Upper lobe of left lung (tissue), 6 donors: ENCODE data around the gene SIK2. TPM values are rescaled to one million over a fixed set of nuclear protein-coding genes. Genes with fewer than 3 reads are reported as not detected.

Experiments used
- ATAC-seq, 2 donors: fragments of 200-7000 bp; cut with Tn5 transposase; one replicate each; pipeline ENCODE4 v1.9.1; 2022; ENCODE audit warnings: mild to moderate bottlenecking in 2 of 2, moderate library complexity in 2 of 2; ENCODE audit not compliant: low FRiP score in 2 of 2
- DNase-seq, 2 donors: peaks; one replicate each; pipeline ENCODE4 v3.0.0-alpha.2; 2019 to 2020
- H3K27ac ChIP-seq, 4 donors: fragments of 200-600 bp; sonication (generic); one replicate each; pipeline ENCODE4 v1.5.1; 2016 to 2019
- H3K27me3 ChIP-seq, 4 donors: fragments of 200-600 bp; sonication (generic); one replicate each; pipeline ENCODE4 v1.5.1; 2017 to 2019
- H3K36me3 ChIP-seq, 4 donors: fragments of 200-600 bp; sonication (generic); one replicate each; pipeline ENCODE4 v1.5.1; 2016 to 2019
- H3K4me1 ChIP-seq, 4 donors: fragments of 200-600 bp; sonication (generic); one replicate each; pipeline ENCODE4 v1.5.1; 2018 to 2019
- H3K4me3 ChIP-seq, 4 donors: fragments of 200-600 bp; sonication (generic); one replicate each; pipeline ENCODE4 v1.5.1; 2017 to 2019; ENCODE audit warnings: mild to moderate bottlenecking in 2 of 4, moderate library complexity in 1 of 4
- H3K9me3 ChIP-seq, 4 donors: fragments of 200-600 bp; sonication (generic); one replicate each; pipeline ENCODE4 v1.5.1; 2018 to 2019
- EP300 ChIP-seq, 4 donors: sonication (generic); formaldehyde crosslinking; IDR thresholded peaks; one replicate each; pipeline ENCODE4 v1.5.1; 2017; ENCODE audit warnings: antibody characterized with exemption in 4 of 4, control low read depth in 2 of 4
- POLR2A ChIP-seq, 4 donors: fragments of 450-650 bp; IDR thresholded peaks; one replicate each; pipeline ENCODE4 v1.5.1; 2016 to 2017; ENCODE audit warnings: antibody characterized with exemption in 4 of 4, mild to moderate bottlenecking in 2 of 4
- POLR2AphosphoS5 ChIP-seq, 2 donors: sonication (generic); formaldehyde crosslinking; IDR thresholded peaks; one replicate each; pipeline ENCODE4 v1.5.1; 2017; ENCODE audit warnings: antibody characterized with exemption in 2 of 2
- WGBS, 2 donors: methylation state at CpG; one replicate each; pipeline ENCODE4 v1.1.5; 2017 to 2018; 5-methylcytosine and 5-hydroxymethylcytosine counted together
- total RNA-seq, 6 donors: library from RNA; depleted of rRNA in 4 of 6; stranded (reverse); fragments of >200 nt in 4 of 6; gene quantifications; one replicate each; pipeline versions ENCODE4 v1.1.0 to v1.2.1, GENCODE V29; 2016 to 2021
- TF ChIP-seq, protein P1 (sequence below), 6 experiments: fragments of 450-650 bp in 4 of 6; fragments of 200-600 bp in 2 of 6; sonication (generic) in 2 of 6; IDR thresholded peaks; one replicate each; pipeline ENCODE4 v1.5.1; 2016 to 2019; ENCODE audit warnings: antibody characterized with exemption in 6 of 6
- donor health status: DM: no; HTN: no; CAD: no; lungs with moderate emphysema.
- donor health status: DM: no; HTN: yes; CAD: no; lungs with severe emphysema.

SIK2 gene
- total RNA-seq, 6 donors from 2014 or later, result 23.0 to 35.9 (median 27.6) TPM

DNA sequence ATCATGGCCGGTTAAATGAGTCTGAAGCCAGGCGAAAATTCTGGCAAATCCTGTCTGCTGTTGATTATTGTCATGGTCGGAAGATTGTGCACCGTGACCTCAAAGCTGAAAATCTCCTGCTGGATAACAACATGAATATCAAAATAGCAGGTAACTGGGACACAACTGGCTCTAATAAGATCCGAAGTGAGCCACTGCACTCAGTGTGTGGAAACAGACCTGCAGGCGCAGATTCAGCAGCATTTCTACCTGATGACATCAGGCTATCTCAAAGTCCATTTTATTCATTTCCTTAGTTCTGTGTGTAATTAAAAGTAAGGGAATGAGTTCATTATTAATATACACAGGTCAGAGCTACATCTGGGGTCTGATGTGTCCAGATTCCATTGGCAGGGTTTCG, 85.8 kb downstream of the SIK2 start:
- DNase-seq, result no peak
- no peaks in the 10 kb centered on the region for H3K27me3 ChIP-seq
- H3K4me3 ChIP-seq, result no peak overlapping the region
- no peaks in the 10 kb centered on the region for H3K9me3 ChIP-seq
- H3K27ac ChIP-seq, result no peak overlapping the region
- TF ChIP-seq, protein P1, sequence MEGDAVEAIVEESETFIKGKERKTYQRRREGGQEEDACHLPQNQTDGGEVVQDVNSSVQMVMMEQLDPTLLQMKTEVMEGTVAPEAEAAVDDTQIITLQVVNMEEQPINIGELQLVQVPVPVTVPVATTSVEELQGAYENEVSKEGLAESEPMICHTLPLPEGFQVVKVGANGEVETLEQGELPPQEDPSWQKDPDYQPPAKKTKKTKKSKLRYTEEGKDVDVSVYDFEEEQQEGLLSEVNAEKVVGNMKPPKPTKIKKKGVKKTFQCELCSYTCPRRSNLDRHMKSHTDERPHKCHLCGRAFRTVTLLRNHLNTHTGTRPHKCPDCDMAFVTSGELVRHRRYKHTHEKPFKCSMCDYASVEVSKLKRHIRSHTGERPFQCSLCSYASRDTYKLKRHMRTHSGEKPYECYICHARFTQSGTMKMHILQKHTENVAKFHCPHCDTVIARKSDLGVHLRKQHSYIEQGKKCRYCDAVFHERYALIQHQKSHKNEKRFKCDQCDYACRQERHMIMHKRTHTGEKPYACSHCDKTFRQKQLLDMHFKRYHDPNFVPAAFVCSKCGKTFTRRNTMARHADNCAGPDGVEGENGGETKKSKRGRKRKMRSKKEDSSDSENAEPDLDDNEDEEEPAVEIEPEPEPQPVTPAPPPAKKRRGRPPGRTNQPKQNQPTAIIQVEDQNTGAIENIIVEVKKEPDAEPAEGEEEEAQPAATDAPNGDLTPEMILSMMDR (IDR thresholded peaks at IDR 0.05), result no peak
- ATAC-seq, result no peak
- H3K36me3 ChIP-seq, result peaks cover 6 to 32% (median 8%) of the 10 kb centered on the region in 4 donors
- no peaks in the 10 kb centered on the region for H3K4me1 ChIP-seq
- whole genome bisulfite sequencing, 2 donors, result 97 to 98% methylated on average over 7 of the region's 7 CpGs

DNA sequence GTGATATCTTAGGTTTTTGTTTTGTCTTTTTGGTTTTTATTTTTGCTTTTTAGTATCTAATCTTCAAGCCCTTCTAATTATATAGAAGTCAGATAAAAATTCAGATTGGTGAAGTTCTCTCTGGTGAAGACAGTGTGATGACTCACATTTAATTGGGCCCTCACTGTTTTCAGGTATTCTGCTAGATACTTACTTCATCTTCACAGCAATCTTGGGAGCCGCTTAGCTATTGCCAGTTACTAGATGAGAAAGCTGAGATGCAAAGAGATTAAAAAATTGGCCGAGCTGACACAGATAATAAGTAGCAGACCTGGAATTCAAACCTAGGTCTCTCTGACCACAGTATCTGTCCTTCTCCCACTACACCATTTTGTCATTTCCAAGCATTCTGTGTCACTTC, 88.9 kb downstream of the SIK2 start:
- Histone ChIP-seq H3K4me3 (no peak overlapping the region), H3K27me3 (no peaks in the 10 kb centered on the region), H3K9me3 (no peaks in the 10 kb centered on the region), H3K27ac (no peak overlapping the region), H3K36me3 (peaks cover 6 to 28% (median 8%) of the 10 kb centered on the region in 4 donors), H3K4me1 (peaks cover 0 to 11% (median 7%) of the 10 kb centered on the region in 4 donors)
- ATAC-seq, result no peak
- TF ChIP-seq EP300 (IDR thresholded peaks at IDR 0.05) (no peak), POLR2A (IDR thresholded peaks at IDR 0.05) (no peak), POLR2AphosphoS5 (IDR thresholded peaks at IDR 0.05) (no peak)
- TF ChIP-seq, protein P1 (IDR thresholded peaks at IDR 0.05), result no peak
- DNase-seq, result no peak
- 97 to 100% methylated on average over 2 of the region's 2 CpGs for WGBS, 2 donors

DNA sequence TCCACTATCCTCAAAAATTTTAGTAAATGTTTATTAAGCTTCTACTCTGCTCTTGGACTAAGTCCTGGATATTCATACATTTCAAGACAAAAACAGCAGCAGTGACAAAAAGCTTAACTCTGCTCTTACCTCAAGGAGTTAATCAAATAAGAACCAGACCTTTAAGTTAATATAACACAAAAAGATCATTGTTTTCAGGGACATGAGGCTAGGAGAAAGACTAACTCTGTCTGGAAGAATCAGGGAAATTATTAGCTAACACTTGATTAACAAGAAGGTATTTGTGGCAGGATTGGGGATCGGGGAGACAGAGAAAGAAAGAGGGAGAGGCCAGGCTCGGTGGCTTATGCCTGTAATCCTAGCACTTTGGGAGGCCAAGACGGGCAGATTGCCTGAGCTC, 89.5 kb downstream of the SIK2 start:
- DNase-seq, result no peak
- no peak overlapping the region for H3K4me3 ChIP-seq

DNA sequence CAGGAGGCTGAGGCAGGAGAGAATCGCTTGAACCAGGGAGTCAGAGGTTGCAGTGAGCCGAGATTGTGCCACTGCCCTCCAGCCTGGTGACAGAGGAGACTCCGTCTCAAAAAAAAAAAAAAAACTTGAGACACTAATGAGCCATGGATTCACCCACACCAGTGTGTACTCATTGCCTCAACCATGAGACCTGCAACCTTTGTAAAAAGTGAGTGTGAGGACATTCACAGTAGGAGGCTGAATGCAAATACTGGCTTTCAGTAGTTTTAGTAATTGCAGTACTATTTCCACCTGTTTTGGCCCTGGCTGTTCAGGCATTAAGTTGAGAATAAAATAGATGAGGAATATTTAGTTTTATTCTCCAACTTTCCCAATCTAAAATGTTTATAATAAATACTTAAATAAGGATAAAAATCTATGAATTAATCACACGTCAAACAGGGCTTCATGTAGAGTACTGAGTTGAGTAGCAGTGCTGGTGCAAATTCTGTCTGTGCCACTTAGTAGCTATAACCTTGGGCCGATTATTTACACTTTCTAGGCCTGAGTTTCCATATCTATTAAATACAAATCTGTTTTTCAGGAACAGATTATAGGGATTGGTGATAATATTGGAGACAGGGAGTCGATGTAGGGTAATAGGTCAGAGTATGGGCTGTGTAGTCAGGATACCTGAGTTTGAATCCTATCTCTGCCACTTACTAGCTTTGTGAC, 91.1 kb downstream of the SIK2 start:
- Histone ChIP-seq H3K27me3 (no peaks in the 10 kb centered on the region), H3K4me3 (no peak overlapping the region), H3K9me3 (no peaks in the 10 kb centered on the region), H3K27ac (no peak overlapping the region), H3K4me1 (peaks cover 0 to 18% (median 7%) of the 10 kb centered on the region in 4 donors), H3K36me3 (peaks cover 2 to 21% (median 5%) of the 10 kb centered on the region in 4 donors)
- ATAC-seq (no peak), DNase-seq (no peak)
- 91 to 94% methylated on average over 6 of the region's 6 CpGs for WGBS, 2 donors
- TF ChIP-seq EP300 (IDR thresholded peaks at IDR 0.05) (no peak), POLR2A (IDR thresholded peaks at IDR 0.05) (no peak), POLR2AphosphoS5 (IDR thresholded peaks at IDR 0.05) (no peak)
- TF ChIP-seq, protein P1 (IDR thresholded peaks at IDR 0.05), result no peak

More for the DNA sequence above, 89.5 kb downstream of the SIK2 start:
- Histone ChIP-seq H3K36me3 (peaks cover 6 to 28% (median 8%) of the 10 kb centered on the region in 4 donors), H3K27me3 (no peaks in the 10 kb centered on the region), H3K27ac (no peak overlapping the region), H3K4me1 (peaks cover 0 to 16% (median 7%) of the 10 kb centered on the region in 4 donors), H3K9me3 (no peaks in the 10 kb centered on the region)
- 94 to 95% methylated on average over 3 of the region's 3 CpGs for WGBS, 2 donors
- TF ChIP-seq POLR2AphosphoS5 (IDR thresholded peaks at IDR 0.05) (no peak), EP300 (IDR thresholded peaks at IDR 0.05) (no peak), POLR2A (IDR thresholded peaks at IDR 0.05) (no peak)
- TF ChIP-seq, protein P1 (IDR thresholded peaks at IDR 0.05), result no peak
- no peak for ATAC-seq

DNA sequence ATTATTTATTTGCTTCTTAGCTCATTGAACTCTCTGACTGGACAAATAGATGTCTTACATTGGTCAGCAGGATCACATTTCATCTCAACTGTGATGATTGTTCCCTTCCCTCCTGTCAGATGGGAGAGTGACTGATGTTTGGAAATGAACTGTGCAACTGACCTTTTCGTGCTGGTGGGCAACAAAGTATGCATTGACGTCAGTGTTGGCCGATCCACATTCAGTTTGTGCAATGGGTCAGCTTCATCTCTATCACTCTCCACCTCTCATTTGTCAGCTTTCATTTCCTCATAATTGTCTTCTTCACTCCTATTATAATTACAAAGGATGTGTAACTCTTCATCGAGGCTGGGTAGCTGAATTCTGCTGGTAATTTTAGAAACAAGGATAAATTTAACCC, 92.6 kb downstream of the SIK2 start:
- H3K4me3 ChIP-seq, result no peak overlapping the region
- peak in 1 of 2 donors; percentile 44 for ATAC-seq
- no peaks in the 10 kb centered on the region for H3K9me3 ChIP-seq
- H3K27ac ChIP-seq, result no peak overlapping the region
- peaks cover 0 to 18% (median 12%) of the 10 kb centered on the region in 4 donors for H3K4me1 ChIP-seq
- no peak for DNase-seq
- no peaks in the 10 kb centered on the region for H3K27me3 ChIP-seq
- TF ChIP-seq, protein P1 (IDR thresholded peaks at IDR 0.05), result no peak
- TF ChIP-seq POLR2A (IDR thresholded peaks at IDR 0.05) (no peak), POLR2AphosphoS5 (IDR thresholded peaks at IDR 0.05) (peak; percentile 64 to 78), EP300 (IDR thresholded peaks at IDR 0.05) (peak in 2 of 4 donors; percentile 39 to 66)
- peaks cover 0 to 9% (median 0%) of the 10 kb centered on the region in 4 donors for H3K36me3 ChIP-seq
- WGBS, 2 donors, result 26 to 50% methylated on average over 4 of the region's 4 CpGs
